ENCODE results near the gene SRGAP1. TPM values are rescaled to one million over a fixed set of nuclear protein-coding genes. Genes with fewer than 3 reads are reported as not detected.

Gene SRGAP1
- total and polyA plus RNA-seq, 9 of the 15 experiments (the other 6 are each of a cell fraction or from before 2014, with no cell fraction given), result 0.01 to 0.13 (median 0.04) TPM; not detected in 3

DNA sequence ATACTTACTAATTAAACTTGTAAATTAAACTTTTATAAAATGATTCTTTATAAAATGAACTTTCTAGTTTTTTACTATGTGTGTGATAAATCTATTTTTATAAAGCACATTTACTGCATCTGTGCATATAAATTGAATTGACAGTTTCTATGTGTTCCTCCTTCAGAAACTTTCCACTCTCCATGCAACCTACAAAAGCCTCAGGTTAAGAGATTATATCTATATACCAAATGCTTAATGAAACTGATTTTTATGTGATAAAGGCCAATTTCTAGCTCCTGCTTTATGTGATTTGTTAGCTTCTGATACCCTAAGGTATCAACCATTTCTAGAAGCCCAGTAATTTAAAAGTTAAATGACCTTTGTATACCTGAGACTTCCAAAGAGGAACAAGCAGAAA is 174.0 kb downstream of the SRGAP1 start:
- intact Hi-C loops (cut with micrococcal nuclease) (no loop called here), in situ Hi-C loops (cut with MboI) (no loop called here)
- Histone ChIP-seq H3K4me1 (replicated peaks in 1 of 2; ENCODE audit: control insufficient read depth in 2 of 2, insufficient read depth in 2 of 2, low read length in 2 of 2) (no peaks in the 10 kb centered on the region), H2AFZ (ENCODE audit: low read depth, low read length) (no peak overlapping the region), H3K9me3 (replicated peaks; ENCODE audit: control insufficient read depth, insufficient read depth, low read depth, low read length) (no peaks in the 10 kb centered on the region), H3K36me3 (ENCODE audit: control insufficient read depth, insufficient read depth, low read length) (no peaks in the 10 kb centered on the region), H3K27ac (ENCODE audit: extremely low read depth, low read depth, low read length) (no peak overlapping the region), H3K9me1 (ENCODE audit: control insufficient read depth, insufficient read depth, low read length) (no peaks in the 10 kb centered on the region), H4K20me1 (replicated peaks; ENCODE audit: control insufficient read depth, insufficient read depth, low read length) (no peaks in the 10 kb centered on the region), H3K4me2 (ENCODE audit: insufficient read depth, low read length) (no peak overlapping the region), H3K4me3 (no peak overlapping the region), H3K9ac (ENCODE audit: insufficient read depth in 1 of 2, low read depth in 2 of 2, low read length in 2 of 2) (no peak overlapping the region), H3K27me3 (ENCODE audit: control insufficient read depth in 2 of 2, insufficient read depth in 2 of 2, low read length in 2 of 2) (0 out of 5 replicates have a peak, but pooled peaks cover 0 to 2% of the 10 kb centered on the region in 2 experiments), H3K79me2 (ENCODE audit: control insufficient read depth, insufficient read depth, low read length) (no peaks in the 10 kb centered on the region)
- FAIRE-seq (no peak), ATAC-seq (no peak), DNase-seq (ENCODE audit: extremely low read depth in 1 of 4, low spot score in 3 of 4) (no peak)
- no TSS peak for BruUV-seq (replicated peaks)
- ChIA-PET CTCF (ENCODE audit: low intra/inter-chr PET ratio) (no interaction called here), POLR2A (no interaction called here)
- TF ChIP-seq ZNF551 (CRISPR knock-in tag; IDR thresholded peaks at IDR 0.05) (no peak), ZNF75A (CRISPR knock-in tag; IDR thresholded peaks at IDR 0.05) (no peak), HDAC3 (IDR thresholded peaks at IDR 0.05; ENCODE audit: borderline replicate concordance, partially characterized antibody) (no peak), SFPQ (IDR thresholded peaks at IDR 0.05; ENCODE audit: low read depth, low read length) (no peak), HOMEZ (CRISPR knock-in tag; IDR thresholded peaks at IDR 0.05) (no peak), GATA2 (CRISPR knock-in tag; IDR thresholded peaks at IDR 0.05) (no peak), SPI1 (IDR thresholded peaks at IDR 0.05; ENCODE audit: borderline replicate concordance, low read depth, low read length) (no peak), ETS2 (tag; IDR thresholded peaks at IDR 0.05; ENCODE audit: borderline replicate concordance, poor library complexity, severe bottlenecking) (no peak), ZBTB49 (CRISPR knock-in tag; IDR thresholded peaks at IDR 0.05; ENCODE audit: borderline replicate concordance) (no peak), MAFK (IDR thresholded peaks at IDR 0.05; ENCODE audit: low read length) (no peak), RCOR1 (IDR thresholded peaks at IDR 0.05; ENCODE audit: borderline replicate concordance in 1 of 2, low read depth in 2 of 2, low read length in 2 of 2) (no peak)
- TF ChIP-seq, protein P1, sequence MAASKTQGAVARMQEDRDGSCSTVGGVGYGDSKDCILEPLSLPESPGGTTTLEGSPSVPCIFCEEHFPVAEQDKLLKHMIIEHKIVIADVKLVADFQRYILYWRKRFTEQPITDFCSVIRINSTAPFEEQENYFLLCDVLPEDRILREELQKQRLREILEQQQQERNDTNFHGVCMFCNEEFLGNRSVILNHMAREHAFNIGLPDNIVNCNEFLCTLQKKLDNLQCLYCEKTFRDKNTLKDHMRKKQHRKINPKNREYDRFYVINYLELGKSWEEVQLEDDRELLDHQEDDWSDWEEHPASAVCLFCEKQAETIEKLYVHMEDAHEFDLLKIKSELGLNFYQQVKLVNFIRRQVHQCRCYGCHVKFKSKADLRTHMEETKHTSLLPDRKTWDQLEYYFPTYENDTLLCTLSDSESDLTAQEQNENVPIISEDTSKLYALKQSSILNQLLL (CRISPR knock-in tag; IDR thresholded peaks at IDR 0.05; ENCODE audit: borderline replicate concordance), result no peak
- TF ChIP-seq, protein P2, sequence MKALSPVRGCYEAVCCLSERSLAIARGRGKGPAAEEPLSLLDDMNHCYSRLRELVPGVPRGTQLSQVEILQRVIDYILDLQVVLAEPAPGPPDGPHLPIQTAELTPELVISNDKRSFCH (CRISPR knock-in tag; IDR thresholded peaks at IDR 0.05), result no peak
- TF ChIP-seq, protein P2 (tag; IDR thresholded peaks at IDR 0.05), result no peak

Measured in K562 (cell line).